NCI-H1436 (cell line): ENCODE measurements around the gene PURB.
A peak's percentile ranks its signal among the peaks of the same experiment; 100 is the strongest.
"Not testable (repeated sequence)": the region's sequence is repeated elsewhere in the genome, so short reads cannot be mapped to it uniquely, and the experiment has no call there.

Source experiments
- DNase-seq: peaks from one replicate; lab custom pipeline; 2025; lab: John Stamatoyannopoulos, UW

Gene PURB

DNA sequence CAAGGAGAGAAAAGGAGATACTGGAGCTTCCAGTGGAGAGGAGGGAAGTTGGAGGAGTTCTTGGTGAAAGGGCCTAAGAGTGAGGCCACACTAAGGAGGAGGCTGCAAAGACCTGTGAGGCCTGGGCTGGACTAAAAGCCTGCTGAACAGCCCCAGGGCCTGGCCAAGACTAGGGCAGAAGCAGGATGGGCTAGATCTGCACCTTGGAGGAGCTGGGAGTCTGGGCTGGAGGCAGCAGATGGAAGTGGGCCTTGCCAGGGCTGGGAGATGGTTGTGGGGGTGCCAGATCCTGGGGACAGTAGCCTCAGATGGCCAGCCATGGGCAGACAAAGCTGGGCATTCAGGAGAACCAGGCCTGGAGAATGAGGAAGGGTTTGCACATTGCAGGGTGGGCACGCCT, 6.5 kb upstream of the PURB start:
- no peak for DNase-seq

DNA sequence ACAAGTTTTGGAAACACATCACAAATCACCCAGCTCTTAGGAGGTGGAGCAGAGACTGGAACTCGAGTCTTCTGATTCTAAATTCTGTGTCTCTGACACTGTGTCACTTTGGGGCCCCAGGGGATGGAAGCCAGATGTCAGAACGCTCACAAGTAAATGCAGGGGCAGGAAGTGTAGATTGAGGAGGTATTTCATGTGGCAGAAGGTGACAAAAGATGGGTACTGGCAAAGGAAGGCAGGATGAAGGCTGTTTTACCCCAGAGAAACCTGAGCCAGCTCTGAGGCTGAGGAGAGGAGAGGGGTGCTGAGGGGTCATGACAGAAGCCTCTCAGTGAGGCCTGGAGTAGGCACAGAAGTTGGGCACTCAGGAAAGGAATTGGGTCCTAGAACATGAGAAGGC, 6.0 kb upstream of the PURB start:
- DNase-seq, result no peak

DNA sequence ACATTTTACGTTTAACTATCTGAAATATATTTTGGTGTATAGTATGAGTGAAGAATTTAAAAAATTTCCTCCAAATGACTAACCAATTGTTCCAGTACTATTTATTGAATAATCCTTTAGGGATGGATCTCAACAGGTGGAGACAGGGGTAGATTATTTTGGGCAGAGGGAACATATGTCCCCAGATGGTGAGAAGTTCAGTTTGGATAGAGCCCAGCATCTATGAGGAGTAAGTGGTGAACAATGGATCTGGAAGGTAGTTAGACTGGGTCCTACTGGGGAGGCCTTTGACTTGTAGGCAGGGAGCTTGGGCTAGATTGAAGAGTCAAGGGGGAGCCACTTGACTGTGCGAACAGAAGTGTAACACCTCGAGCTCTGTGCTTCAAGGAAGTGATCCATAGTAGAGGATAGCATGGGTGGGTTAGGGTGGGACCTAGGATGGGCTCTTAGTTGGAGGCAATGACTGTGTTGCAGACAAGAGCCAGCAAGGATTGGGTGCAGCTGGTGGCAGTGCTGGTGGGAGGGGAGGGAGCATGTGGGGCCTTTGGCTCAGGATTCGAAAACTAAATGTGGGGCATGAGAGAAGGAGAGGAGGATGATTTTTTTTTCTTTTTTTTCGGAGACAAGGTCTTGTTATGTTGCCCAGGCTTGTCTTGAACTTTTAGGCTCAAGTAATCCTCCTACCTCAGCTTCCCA, 3.9 kb upstream of the PURB start:
- no peak for DNase-seq

DNA sequence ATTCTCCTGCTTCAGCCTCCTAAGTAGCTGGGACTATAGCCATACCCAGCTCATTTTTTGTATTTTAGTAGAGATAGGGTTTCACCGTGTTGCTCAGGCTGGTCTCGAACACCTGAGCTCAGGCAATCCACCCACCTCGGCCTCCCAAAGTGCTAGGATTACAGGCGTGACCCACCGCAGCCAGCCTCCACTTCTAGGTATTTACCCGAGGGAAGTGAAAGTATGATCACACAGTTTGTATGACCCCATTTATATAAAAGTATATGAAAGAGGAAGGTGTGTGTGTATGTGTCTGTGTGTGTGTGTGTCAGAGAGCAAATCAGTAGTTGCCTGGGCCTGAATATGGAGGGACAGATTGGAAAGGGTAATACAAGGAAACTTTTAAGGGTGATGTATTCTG, 2.0 kb upstream of the PURB start:
- DNase-seq, result no peak

DNA sequence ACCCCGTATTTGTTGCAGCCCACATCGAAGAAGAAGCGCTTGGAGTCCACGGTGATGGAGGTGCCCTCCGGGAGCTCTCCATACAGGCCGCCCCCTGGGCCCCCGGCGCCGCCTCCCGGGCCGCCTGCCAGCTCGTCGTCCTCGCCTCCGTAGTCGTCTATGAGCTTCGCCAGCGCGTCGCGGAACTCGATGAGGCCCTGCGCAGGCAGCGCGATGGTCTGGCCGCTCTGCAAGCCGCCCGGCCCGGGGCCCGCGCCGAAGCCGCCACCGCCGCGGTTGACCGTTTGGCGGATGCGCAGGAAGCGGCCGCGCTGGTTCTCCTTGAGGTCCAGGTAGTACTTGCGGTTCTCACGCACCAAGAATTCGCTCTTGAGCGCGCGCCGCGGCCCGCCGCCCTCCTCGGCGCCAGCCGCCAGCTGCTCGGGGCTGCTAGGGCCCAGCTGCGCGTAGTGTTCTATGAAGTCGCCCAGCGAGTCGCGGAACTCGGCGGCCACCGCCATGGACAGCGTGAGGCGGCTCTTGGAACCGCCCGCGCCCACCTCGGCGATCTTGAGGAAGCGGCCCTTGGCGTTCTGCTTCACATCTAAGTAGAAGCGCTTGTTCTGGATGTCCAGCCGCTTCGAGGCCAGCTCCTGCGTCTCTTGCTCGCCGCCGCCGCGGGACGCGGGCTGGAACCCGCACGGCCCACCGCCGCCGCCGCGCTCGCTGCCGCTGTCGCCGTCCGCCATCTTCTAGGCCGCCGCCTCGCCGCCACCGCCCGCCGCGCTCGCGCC, 523 bp downstream of the PURB start:
- DNase-seq, result peak; percentile 8

DNA sequence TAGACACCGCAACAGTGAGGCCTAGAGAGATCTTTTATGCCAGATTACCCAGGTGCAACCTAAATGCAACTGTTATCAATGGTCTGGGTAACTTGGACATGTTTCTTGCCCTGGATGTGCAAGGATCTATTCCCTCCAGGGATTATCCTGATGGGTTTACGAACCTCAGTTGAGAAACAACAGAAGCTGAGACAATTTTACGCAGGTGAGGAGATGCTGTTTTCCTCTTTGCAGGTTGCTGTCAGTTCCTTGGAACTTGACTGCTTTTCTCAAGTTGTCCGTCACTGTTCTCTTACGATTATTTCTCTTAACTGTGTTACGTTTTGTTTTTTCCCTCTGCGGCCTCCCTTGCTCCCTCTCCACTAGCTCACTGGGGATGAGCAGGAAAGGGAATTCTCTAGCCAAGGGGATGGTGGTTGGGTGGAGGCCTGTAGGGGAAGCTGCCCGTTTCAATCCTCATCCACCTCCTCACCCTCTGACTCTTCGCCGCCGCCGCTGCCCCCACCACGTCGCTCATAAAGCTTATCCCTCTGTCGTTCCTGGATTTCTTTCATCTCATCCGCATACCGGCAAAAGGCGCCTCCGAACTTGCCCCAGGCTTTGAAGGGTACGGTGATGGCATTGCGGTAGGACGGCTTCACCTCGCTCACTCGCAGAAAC, 1.2 kb downstream of the PURB start:
- DNase-seq, result no peak

DNA sequence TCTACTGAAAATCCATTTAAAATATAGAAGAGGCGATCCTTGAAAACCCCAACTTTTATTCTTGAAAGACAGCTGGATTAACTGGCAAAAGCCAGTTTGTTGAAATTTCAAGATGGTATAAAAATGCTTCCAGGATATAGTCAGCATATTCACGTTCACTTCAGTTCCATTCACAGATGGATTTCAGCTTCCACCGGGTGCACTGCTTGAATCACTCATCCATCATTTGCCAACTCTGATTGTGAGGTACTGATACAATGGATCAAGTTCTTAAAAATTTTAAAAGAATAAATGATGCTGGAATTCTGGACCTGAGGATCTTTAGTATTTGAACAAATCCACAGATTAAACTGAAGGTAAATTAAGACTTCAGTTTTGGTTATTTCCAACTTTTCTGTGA, 2.4 kb downstream of the PURB start:
- DNase-seq, result no peak

- no peak for DNase-seq
Observed at GRCh38 chr7:44881610-44882009, 3.7 kb downstream of the PURB start.

GRCh38 chr7:44881066-44881600, 4.2 kb downstream of the PURB start:
- DNase-seq, result no peak

DNA sequence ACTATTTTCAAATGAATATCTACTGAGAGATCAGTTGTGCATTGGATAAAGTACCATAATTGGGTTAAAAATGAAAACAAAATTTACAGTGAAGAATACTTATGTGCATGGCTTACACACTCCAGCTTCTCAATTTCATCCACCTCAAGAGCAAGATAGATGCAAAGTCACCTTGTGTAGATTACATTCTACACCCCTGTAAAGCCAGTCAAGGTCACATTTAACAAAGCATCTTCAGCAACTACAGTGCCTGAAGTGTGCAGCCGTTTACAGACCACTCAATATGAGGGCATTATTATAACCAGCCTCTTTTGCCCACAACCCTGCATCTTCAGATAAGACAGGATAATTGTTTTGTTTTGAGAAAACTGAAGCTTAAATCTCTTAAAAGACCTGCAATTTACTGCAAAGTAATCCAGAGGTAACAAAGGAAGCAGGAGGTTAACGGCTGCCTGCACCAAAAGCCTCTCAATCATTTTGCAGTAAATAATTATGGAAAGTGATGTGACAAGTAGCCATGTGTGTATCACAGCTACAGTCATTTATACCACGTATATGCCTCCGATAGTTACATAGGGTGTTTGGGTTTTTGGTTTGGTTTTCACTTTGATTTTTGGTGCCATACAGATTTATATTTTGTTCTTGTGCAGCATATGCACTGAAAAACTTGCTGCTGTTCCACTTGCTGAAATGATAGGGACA, 4.9 kb downstream of the PURB start:
- DNase-seq, result peak; percentile 41

- DNase-seq, result no peak
Observed at GRCh38 chr7:44876393-44876792, 8.9 kb downstream of the PURB start.

- no peak for DNase-seq
Observed at GRCh38 chr7:44875241-44875640, 10.1 kb downstream of the PURB start.

DNA sequence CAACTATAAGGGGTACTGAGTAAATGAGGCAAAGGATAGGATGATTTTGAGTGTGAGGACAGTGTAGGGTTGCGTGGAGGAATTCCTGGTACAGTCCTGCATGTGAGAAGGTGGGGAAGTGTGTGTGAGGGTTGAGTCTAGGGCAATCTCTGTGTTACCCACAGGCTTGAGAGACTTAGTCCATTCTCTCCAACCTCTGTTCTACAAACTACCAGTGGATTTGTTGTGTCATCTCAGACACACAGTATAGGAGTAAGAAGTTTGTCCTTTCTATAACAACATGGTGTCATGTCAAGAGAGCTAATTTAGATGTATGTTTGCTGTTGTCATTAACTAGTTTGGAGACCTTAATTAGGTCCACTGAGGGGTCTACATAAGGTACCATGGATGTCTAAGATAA, 12.5 kb downstream of the PURB start:
- no peak for DNase-seq

- DNase-seq, result not testable (repeated sequence)
Observed at GRCh38 chr7:44871918-44872317, 13.4 kb downstream of the PURB start.

GRCh38 chr7:44870780-44871179, 14.6 kb downstream of the PURB start:
- not testable (repeated sequence) for DNase-seq

DNA sequence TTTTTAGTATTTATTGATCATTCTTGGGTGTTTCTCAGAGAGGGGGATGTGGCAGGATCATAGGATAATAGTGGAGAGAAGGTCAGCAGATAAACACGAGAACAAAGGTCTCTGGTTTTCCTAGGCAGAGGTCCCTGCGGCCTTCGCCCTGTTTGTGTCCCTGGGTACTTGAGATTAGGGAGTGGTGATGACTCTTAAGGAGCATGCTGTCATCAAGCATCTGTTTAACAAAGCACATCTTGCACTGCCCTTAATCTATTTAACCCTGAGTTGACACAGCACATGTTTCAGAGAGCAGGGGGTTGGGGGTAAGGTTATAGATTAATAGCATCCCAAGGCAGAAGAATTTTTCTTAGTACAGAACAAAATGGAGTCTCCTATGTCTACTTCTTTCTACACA, 15.0 kb downstream of the PURB start:
- not testable (repeated sequence) for DNase-seq

DNA sequence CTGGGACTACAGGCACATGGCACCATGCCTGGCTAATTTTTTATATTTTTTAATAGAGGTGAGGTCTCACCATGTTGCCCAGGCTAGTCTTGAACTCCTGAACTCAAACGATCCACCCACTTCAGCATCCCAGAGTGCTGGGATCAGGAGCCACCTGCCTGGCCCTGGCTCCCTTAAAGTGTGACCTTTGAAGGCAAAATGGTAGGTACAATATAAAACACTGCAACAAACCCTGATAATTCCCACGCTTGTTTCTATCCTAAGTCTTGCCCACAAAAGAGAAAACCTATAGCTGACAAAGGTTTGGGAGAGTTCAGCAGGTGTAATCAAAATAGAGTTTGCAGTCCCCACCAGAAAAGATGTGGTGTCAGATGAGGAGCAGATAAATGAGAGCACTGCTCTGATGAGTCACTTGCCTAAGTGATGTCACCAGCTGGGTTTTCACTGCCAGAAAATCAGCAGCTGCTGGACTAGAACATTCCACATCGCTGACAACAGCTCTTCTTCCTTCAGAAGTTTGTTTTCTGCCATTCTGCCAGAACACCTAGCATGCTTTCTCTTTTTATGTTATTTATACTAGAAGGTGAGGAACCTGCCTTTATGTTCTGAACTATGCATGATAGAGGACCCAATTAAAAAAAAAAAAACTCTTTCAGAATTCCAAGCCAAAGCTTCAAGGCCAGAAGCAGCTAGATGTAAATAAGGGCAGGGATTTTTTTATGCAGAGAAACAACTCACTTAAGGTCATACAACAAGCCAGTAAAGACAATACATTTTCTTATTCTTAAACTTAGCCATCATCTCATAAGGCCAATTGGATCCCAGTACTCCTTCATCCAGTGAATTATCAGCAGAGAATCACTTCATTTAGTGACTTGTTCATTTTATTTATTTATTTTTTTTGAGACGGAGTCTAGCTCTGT, 18.0 kb downstream of the PURB start:
- DNase-seq, result no peak

DNA sequence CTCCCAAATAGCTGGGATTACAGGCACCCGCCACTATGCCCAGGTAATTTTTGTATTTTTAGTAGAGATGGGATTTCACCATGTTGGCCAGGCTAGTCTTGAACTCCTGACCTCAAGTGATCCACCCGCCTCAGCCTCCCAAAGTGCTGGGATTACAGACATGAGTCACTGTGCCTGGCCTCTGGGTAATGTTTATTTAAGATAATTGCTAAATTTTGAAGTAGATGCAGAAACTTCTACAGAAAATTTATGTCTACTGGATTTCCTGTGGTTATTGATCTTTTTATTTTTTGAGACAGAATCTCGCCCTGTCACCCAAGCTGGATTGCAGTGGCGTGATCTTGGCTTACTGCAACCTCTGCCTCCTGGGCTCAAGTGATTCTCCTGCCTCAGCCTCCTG, 23.4 kb downstream of the PURB start:
- not testable (repeated sequence) for DNase-seq

GRCh38 chr7:44858161-44858560, 27.2 kb downstream of the PURB start:
- DNase-seq, result no peak

DNA sequence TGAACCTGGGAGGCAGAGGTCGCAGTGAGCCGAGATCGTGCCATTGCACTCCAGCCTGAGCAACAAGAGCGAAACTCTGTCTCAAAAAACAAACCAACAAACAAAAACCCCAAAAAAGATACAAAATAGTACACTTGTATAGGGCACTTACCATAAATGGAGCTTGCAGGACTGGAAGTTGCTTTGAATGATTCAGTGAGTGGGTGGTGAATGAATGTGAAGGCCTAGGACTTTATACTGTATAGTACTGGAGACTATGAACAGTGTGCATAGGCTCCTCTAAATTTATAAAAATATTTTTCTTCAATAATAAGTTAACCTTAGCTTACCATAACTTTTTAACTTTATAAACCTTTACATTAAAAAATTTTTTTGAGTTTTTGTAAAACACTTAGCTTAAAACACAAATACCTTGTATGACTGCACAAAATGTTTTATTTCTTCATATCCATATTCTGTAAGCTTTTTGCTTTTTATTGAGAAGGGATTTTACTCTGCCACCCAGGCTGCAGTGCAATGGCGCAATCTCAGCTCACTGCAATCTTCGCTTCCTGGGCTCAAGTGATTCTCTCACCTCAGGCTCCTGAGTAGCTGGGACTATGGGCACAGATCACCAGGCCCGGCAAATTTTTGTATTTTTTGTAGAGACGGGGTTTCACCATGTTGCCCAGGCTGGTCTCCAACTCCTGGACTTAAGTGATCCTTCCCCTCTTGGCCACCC, 30.5 kb downstream of the PURB start:
- DNase-seq, result no peak

DNA sequence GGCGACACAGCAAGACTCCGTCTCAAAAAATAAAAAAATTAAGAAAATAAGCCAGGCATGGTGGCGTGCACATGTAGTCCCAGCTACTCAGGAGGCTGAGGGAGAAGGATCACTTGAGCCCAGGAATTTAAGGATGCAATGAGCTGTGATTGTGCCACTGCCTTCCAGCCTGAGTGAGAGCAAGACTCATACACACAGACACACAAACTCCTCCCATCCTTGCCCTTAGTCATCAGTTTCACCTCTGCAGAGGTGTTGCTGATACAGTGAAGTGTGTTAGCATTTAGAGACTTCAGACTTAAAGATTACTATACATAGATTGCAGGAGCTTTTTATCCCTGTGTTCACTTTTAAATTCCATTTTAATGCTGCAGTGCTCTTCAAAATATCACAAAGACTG, 31.9 kb downstream of the PURB start:
- no peak for DNase-seq
